22Rv1 (cell line): ENCODE results near the gene TNFRSF1B.

Source experiments
- ZFX ChIP-seq: fragments of 450-650 bp; IDR thresholded peaks from 2 replicates; pipeline ENCODE4 v1.6.1; 2017; ENCODE audit warnings: antibody characterized with exemption, borderline replicate concordance
- TF ChIP-seq, protein P1 (sequence below): fragments of 450-650 bp; IDR thresholded peaks from 2 replicates; pipeline ENCODE4 v1.5.1; 2017; ENCODE audit warnings: mild to moderate bottlenecking

DNA sequence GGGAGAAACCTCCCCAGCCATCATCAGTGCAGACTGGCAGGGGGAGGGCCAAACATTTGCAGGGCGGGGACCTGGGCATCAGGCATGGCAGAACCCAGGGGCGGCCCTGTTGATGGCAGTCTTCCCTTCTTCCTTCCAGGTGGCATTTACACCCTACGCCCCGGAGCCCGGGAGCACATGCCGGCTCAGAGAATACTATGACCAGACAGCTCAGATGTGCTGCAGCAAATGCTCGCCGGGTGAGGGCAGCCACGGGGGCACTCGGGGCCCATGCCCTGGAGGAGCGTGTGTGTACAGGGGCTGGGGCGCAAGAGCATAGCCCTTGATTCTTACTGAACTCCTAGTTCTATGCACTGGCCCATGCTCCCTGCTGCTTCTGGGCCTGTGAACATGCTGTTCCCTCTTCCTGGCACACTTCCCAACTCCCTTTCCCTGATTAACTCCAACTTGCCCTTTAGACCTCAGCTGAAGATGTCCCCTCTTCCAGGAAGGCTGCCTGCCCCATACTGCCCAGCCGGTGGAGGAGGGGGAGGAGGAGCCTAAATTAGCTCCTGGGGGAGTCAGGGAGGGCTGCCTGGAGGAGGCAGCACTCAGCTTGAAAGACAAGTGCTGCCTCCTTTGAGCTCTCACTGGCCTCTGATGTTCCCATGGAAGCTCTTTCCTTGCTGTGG is 22.0 kb downstream of the TNFRSF1B start:
- TF ChIP-seq, protein P1, sequence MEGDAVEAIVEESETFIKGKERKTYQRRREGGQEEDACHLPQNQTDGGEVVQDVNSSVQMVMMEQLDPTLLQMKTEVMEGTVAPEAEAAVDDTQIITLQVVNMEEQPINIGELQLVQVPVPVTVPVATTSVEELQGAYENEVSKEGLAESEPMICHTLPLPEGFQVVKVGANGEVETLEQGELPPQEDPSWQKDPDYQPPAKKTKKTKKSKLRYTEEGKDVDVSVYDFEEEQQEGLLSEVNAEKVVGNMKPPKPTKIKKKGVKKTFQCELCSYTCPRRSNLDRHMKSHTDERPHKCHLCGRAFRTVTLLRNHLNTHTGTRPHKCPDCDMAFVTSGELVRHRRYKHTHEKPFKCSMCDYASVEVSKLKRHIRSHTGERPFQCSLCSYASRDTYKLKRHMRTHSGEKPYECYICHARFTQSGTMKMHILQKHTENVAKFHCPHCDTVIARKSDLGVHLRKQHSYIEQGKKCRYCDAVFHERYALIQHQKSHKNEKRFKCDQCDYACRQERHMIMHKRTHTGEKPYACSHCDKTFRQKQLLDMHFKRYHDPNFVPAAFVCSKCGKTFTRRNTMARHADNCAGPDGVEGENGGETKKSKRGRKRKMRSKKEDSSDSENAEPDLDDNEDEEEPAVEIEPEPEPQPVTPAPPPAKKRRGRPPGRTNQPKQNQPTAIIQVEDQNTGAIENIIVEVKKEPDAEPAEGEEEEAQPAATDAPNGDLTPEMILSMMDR: peak; percentile 8; the same call in 1 of the 2 replicates
- TF ChIP-seq ZFX: no peak
